Endothelial cell of umbilical vein (primary cell): ENCODE data around the gene TTLL4. TPM values are rescaled to one million over a fixed set of nuclear protein-coding genes. Genes with fewer than 3 reads are reported as not detected.

ENCODE experiments used
- BruUV-seq: library from RNA; stranded (reverse); fragments of 400-500 nt; replicated peaks from 2 replicates; lab custom pipeline; 2021; lab: Mats Ljungman, UMichigan
- CTCF ChIA-PET: fragments of 300-600, 350-600 bp; sonication (Branson Sonifier 250); formaldehyde crosslinking; loops from one replicate; lab custom pipeline; 2021; ENCODE audit warnings: antibody characterized with exemption, inconsistent platforms; lab: Charles Lee
- POLR2A ChIA-PET: fragments of 300-600, 350-600 bp; sonication (Branson Sonifier 250); formaldehyde crosslinking; loops from one replicate; lab custom pipeline; 2021; ENCODE audit warnings: antibody characterized with exemption, inconsistent platforms; lab: Charles Lee
- DNase-seq: peaks from one replicate; pipeline ENCODE4 v3.0.0-alpha.2; 2011; ENCODE audit warnings: low read depth, low spot score
- FAIRE-seq: peaks from 2 replicates; lab custom pipeline; 2011; peaks lifted over from hg19 to GRCh38; lab: Jason Lieb, UNC
- H2AFZ ChIP-seq: 2 replicates; pipeline ENCODE4 v1.6.0; 2012; ENCODE audit warnings: low read depth, low read length, control low read depth, inconsistent platforms
- H3K27ac ChIP-seq: 2 replicates; pipeline ENCODE4 v1.5.1; 2011; ENCODE audit warnings: low read depth, mild to moderate bottlenecking, control low read depth, low read length, moderate library complexity; ENCODE audit not compliant: insufficient read depth
- H3K27me3 ChIP-seq, 2 experiments: 2 replicates each; pipeline versions ENCODE4 v1.6.0 to v1.6.1; 2011; ENCODE audit warnings: low read length in 2 of 2, mixed read lengths in 1 of 2; ENCODE audit not compliant: control insufficient read depth in 2 of 2, insufficient read depth in 2 of 2
- H3K36me3 ChIP-seq, 2 experiments: 2 replicates in 1 of 2; 3 replicates in 1 of 2; pipeline ENCODE4 v1.5.1; 2011; ENCODE audit warnings: low read length in 2 of 2, mild to moderate bottlenecking in 1 of 2, moderate library complexity in 1 of 2; ENCODE audit not compliant: control insufficient read depth in 2 of 2, insufficient read depth in 2 of 2; ENCODE audit errors: extremely low read depth in 1 of 2
- H3K4me1 ChIP-seq: 3 replicates; pipeline ENCODE4 v1.5.1; 2011; ENCODE audit warnings: mild to moderate bottlenecking, low read length; ENCODE audit not compliant: control insufficient read depth, insufficient read depth; ENCODE audit errors: extremely low read depth
- H3K4me2 ChIP-seq: 2 replicates; pipeline ENCODE4 v1.6.1; 2011; ENCODE audit warnings: low read length, control low read depth, mixed read lengths; ENCODE audit not compliant: insufficient read depth
- H3K4me3 ChIP-seq, 3 experiments: fragments of 200-600 bp in 1 of 3; sonication (generic), shearing (Covaris generic) in 1 of 3; replicated peaks in 1 of 3; 2 replicates each; pipeline ENCODE4 v1.5.1; 2011 to 2016; ENCODE audit warnings: control low read depth in 3 of 3, low read length in 3 of 3, mild to moderate bottlenecking in 2 of 3, inconsistent platforms in 1 of 3, low read depth in 1 of 3, moderate library complexity in 1 of 3; ENCODE audit not compliant: insufficient read depth in 1 of 3
- H3K79me2 ChIP-seq: 2 replicates; pipeline ENCODE4 v1.6.0; 2012; ENCODE audit warnings: low read length, inconsistent platforms; ENCODE audit not compliant: control insufficient read depth, insufficient read depth
- H3K9ac ChIP-seq: replicated peaks from 2 replicates; pipeline ENCODE3; 2011; ENCODE audit warnings: low read length, control low read depth; ENCODE audit not compliant: insufficient read depth; ENCODE audit errors: extremely low read depth
- H3K9me1 ChIP-seq: replicated peaks from 3 replicates; pipeline ENCODE4 v1.6.0; 2011; ENCODE audit warnings: mild to moderate bottlenecking, low read length; ENCODE audit not compliant: control insufficient read depth, insufficient read depth; ENCODE audit errors: extremely low read depth
- H3K9me3 ChIP-seq: replicated peaks from 2 replicates; pipeline ENCODE4 v1.5.1; 2012; ENCODE audit warnings: low read length, inconsistent platforms; ENCODE audit not compliant: control insufficient read depth, insufficient read depth
- H4K20me1 ChIP-seq: replicated peaks from 2 replicates; pipeline ENCODE3; 2011; ENCODE audit warnings: mild to moderate bottlenecking, low read length; ENCODE audit not compliant: control insufficient read depth, insufficient read depth; ENCODE audit errors: extremely low read depth
- EZH2 ChIP-seq: IDR thresholded peaks from 2 replicates; pipeline ENCODE4 v1.6.1; 2012; ENCODE audit warnings: borderline replicate concordance, low read depth, mild to moderate bottlenecking, moderate library complexity, low read length, inconsistent platforms; ENCODE audit not compliant: severe bottlenecking
- FOS ChIP-seq: IDR thresholded peaks from 2 replicates; pipeline ENCODE4 v1.6.1; 2011; ENCODE audit warnings: mild to moderate bottlenecking, low read length, moderate library complexity, borderline replicate concordance; ENCODE audit not compliant: insufficient read depth
- GATA2 ChIP-seq: IDR thresholded peaks from 2 replicates; pipeline ENCODE4 v1.7.0; 2011; ENCODE audit warnings: low read depth, mild to moderate bottlenecking, moderate library complexity, mixed read lengths, low read length; ENCODE audit not compliant: insufficient read length, insufficient read depth
- JUN ChIP-seq: IDR thresholded peaks from 2 replicates; pipeline ENCODE4 v1.6.1; 2011; ENCODE audit warnings: borderline replicate concordance, low read depth; ENCODE audit not compliant: insufficient read length, insufficient read depth
- MYC ChIP-seq: IDR thresholded peaks from one replicate; pipeline ENCODE4 v1.6.1; 2011; ENCODE audit warnings: mild to moderate bottlenecking, low read depth, low read length
- POLR2A ChIP-seq: IDR thresholded peaks from 2 replicates; pipeline ENCODE4 v1.6.1; 2012; ENCODE audit warnings: low read depth, mild to moderate bottlenecking, control low read depth, low read length
- POLR2AphosphoS5 ChIP-seq: IDR thresholded peaks from 2 replicates; pipeline ENCODE4 v1.6.1; 2012; ENCODE audit warnings: low read depth, mild to moderate bottlenecking, control low read depth, low read length, moderate library complexity; ENCODE audit not compliant: insufficient read depth
- dilution Hi-C: fragments of 300-500 bp; cut with MboI; formaldehyde crosslinking; loops from one replicate; pipeline ENCODE4 v1.15.0; 2019; ENCODE audit warnings: low sequenced_read_pairs; ENCODE audit not compliant: extremely low pct_ligation_motif_present
- intact Hi-C: fragments of 100-400 bp; cut with micrococcal nuclease; formaldehyde crosslinking; loops from one replicate; pipeline ENCODE4 v1.10.0; 2022
- polyA plus RNA-seq, 4 experiments: library from polyadenylated mRNA; depleted of rRNA in 3 of 4; stranded (reverse) in 3 of 4; unstranded in 1 of 4; fragments of >200 nt; gene quantifications; 2 replicates each; pipeline versions ENCODE4 v1.2.1 to v1.2.3, GENCODE V29; 2011 to 2012; ENCODE audit warnings: missing spikeins in 1 of 4
- total RNA-seq: library from RNA; stranded (reverse); gene quantifications from 2 replicates; pipeline ENCODE4 v1.2.3, GENCODE V29; 2021
- TF ChIP-seq, protein P1 (sequence below): IDR thresholded peaks from 2 replicates; pipeline ENCODE4 v1.6.1; 2011; ENCODE audit not compliant: insufficient read depth, insufficient read length
- TF ChIP-seq, protein P2 (sequence below), 2 donors: IDR thresholded peaks; 1 replicate in 1 of 2; 2 replicates in 1 of 2; pipeline ENCODE4 v1.5.1; 2011; ENCODE audit warnings: low read length in 2 of 2, mild to moderate bottlenecking in 2 of 2, moderate library complexity in 2 of 2, control low read depth in 1 of 2, inconsistent platforms in 1 of 2, low read depth in 1 of 2; ENCODE audit not compliant: insufficient read depth in 1 of 2; ENCODE audit errors: extremely low read depth in 1 of 2

Gene TTLL4
- total and polyA plus RNA-seq, 2 donors (not counting 3 experiments of a cell fraction or from before 2014, with no cell fraction given) = 26.7 to 45.0 TPM

DNA sequence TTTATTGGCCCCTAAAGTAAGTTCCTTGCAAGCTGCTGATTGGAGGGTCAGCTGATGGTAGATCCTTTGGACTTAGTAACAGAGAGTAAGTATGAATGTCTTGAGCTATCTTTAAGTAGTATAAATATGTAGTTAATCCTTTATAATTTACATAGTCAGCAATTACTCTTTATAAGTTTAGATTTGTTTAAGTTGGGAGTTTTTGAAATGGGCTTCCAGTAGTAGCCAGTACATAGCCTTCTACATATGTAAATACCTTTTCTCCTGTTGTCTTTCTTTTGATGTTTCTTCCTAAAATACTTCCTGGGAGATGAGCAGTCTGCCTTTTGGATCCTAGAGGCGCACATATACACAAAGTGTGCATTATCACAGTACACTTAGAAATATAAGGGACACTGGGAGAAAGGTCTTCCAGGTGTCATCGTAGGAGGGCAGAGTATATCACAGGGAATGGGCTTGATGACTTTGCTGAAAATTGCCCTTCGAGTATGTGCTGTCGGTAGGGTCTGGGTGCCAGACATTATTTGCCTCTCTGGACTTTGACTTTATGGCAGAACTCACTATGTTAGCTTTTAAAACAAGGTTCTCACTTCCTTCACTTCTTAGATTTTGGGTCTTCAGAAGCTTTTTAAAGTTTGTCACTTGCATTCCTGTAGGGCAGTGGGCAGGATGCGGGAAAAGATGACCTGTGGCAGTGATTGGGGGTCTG is 21.6 kb downstream of the TTLL4 start:
- ChIA-PET POLR2A (no interaction called here), CTCF (interaction anchor here (1.3 to 5.3 kb wide), 8 partner anchors 10 to 248 kb away, joined by 3 to 105 read pairs (median 8); partner anchors contain the start of genes BCS1L, TTLL4 and ZNF142)
- no TSS peak for BruUV-seq
- dilution Hi-C loops (no loop called here), intact Hi-C loops (no loop called here)
- Histone ChIP-seq H3K9me3 (no peaks in the 10 kb centered on the region), H3K27ac (peak overlapping the region; percentile 23), H4K20me1 (no peaks in the 10 kb centered on the region), H3K36me3 (no peaks in the 10 kb centered on the region), H3K4me1 (peaks cover 16% of the 10 kb centered on the region), H3K79me2 (peaks cover 46% of the 10 kb centered on the region), H2AFZ (no peak overlapping the region), H3K9ac (no peak overlapping the region), H3K27me3 (no peaks in the 10 kb centered on the region), H3K4me2 (peak overlapping the region; percentile 41), H3K9me1 (no peaks in the 10 kb centered on the region), H3K4me3 (no peak overlapping the region)
- FAIRE-seq = no peak
- DNase-seq = no peak
- TF ChIP-seq, protein P1, sequence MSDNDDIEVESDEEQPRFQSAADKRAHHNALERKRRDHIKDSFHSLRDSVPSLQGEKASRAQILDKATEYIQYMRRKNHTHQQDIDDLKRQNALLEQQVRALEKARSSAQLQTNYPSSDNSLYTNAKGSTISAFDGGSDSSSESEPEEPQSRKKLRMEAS = no peak
- TF ChIP-seq MYC (no peak), FOS (no peak), POLR2AphosphoS5 (no peak), JUN (no peak), EZH2 (no peak), POLR2A (no peak), GATA2 (no peak)
- TF ChIP-seq, protein P2, sequence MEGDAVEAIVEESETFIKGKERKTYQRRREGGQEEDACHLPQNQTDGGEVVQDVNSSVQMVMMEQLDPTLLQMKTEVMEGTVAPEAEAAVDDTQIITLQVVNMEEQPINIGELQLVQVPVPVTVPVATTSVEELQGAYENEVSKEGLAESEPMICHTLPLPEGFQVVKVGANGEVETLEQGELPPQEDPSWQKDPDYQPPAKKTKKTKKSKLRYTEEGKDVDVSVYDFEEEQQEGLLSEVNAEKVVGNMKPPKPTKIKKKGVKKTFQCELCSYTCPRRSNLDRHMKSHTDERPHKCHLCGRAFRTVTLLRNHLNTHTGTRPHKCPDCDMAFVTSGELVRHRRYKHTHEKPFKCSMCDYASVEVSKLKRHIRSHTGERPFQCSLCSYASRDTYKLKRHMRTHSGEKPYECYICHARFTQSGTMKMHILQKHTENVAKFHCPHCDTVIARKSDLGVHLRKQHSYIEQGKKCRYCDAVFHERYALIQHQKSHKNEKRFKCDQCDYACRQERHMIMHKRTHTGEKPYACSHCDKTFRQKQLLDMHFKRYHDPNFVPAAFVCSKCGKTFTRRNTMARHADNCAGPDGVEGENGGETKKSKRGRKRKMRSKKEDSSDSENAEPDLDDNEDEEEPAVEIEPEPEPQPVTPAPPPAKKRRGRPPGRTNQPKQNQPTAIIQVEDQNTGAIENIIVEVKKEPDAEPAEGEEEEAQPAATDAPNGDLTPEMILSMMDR (IDR thresholded peaks at IDR 0.05; ENCODE audit: extremely low read depth in 1 of 2, insufficient read depth in 1 of 2, low read depth in 1 of 2, low read length in 2 of 2) = no peak
